Stimulated activated CD8-positive, alpha-beta memory T cell treated with anti-CD3 and anti-CD28 coated beads, Interleukin-4, amount 100 ng/mL, for 48 hours (primary cell): ENCODE results near the gene ANKRD26.

Source experiments
- DNase-seq: peaks from one replicate; pipeline ENCODE4 v3.0.0-alpha.2; 2020

Gene ANKRD26

DNA sequence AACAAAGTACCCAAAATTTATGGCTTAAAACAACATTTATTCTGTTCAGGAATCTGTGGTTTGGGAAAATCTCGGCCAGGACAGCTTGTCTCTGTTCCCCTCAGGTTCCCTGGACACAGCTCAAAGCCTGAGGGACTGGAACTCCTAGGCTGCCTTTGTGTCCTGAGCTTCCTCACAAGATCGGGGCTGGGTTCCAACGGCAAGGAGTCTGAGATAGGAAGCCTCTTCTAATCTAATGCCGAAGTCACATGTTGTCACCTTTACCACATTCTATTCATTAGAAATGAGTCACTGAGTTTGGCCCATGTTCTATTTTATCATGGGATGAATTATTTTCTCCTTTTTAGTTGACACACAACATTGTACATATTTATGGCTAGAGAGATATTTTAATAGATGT, 80.5 kb downstream of the ANKRD26 start:
- no peak for DNase-seq

DNA sequence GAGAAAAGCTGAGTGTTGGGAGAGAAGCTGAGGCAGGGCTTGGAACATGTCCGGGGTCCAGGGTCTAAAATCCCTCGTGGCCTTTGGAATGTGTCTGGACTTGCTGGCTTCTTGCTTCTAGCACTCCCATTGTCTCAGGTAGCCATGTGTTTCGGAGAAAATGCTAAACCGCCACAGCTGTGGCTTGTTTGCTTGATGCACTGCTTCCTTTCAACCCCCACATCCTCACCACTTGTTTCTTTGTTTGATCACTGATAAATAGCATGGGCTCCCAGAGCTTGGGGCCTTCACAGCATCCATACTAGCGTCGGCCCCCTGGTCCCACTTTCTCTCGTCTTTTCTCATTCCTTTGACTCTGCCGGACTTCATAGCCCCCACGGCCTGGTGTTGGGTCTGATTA, 102.7 kb downstream of the ANKRD26 start:
- no peak for DNase-seq

DNA sequence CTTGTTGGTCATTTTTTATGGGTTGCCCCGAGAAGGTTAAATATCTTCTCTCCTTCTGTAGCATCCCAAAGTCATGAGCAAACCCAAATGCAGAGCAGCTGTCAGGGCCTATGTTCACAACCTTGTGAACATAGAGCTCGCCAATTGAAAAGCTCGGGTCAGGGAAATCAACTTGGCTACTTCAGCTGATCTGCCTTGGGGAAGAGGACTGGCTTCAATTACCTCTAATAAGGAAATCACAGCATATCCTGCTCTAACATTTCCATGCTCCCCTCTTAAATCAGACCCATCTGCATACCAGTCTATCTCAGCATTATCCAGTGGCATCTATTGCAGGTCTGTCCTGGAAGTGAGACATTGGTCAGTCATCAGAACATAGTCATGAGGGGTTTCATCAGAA, 105.6 kb downstream of the ANKRD26 start:
- no peak for DNase-seq

DNA sequence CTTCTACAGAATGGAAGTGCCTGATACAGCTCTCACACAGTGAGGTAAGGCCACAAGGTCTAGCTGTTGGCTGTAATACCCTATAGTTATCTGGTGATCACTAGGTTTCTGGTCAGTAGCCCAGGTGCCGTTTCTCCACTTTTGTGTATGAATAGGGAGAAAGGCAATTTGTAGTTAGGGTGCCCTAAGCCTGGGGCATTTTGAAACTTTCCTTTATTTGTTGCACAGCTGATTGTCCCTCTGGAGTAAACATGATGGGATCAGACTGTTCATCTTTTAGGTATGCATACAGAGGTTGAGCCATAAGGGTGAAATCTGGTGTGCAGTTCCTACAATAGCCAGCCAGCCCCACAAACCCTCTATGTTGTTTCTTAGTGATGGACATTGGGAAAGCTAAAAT, 112.4 kb downstream of the ANKRD26 start:
- DNase-seq = no peak

DNA sequence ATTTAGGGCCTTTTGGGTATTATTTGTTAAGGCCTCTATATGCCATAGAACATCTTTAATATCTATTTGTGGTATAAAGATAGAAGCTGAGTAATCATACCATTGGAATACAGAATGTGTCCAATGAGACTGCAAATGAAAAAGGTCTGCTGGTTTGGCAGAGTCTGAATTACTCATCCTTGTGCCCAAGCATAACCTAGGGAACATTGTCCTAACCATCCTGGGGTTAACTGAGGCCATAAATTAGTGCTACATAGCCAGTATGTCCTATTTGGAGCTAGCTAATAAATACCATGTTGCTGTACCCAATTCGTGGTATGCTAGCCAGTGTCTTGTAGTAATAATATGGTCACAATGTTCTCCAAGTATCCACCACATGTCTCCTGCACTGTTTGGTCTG, 117.1 kb downstream of the ANKRD26 start:
- no peak for DNase-seq

DNA sequence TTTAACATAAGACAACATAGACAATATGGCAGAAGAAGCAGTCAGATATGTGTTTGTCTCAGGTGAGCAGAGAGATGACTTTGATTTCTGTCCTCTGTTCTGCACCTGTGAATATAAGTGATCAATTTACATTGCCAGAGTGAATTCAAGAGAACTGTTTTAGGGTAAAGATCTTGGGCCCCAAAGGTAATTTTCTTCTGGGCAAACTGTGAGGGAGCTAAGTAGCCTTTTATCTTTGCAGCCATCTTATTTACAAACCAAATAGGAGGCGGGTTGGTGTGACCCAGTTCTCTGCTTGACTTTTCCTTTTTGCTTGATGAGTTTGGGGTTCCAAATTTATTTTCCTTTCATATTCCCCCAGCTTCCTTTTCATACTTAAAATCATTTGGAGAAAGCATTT, 118.2 kb downstream of the ANKRD26 start:
- no peak for DNase-seq

DNA sequence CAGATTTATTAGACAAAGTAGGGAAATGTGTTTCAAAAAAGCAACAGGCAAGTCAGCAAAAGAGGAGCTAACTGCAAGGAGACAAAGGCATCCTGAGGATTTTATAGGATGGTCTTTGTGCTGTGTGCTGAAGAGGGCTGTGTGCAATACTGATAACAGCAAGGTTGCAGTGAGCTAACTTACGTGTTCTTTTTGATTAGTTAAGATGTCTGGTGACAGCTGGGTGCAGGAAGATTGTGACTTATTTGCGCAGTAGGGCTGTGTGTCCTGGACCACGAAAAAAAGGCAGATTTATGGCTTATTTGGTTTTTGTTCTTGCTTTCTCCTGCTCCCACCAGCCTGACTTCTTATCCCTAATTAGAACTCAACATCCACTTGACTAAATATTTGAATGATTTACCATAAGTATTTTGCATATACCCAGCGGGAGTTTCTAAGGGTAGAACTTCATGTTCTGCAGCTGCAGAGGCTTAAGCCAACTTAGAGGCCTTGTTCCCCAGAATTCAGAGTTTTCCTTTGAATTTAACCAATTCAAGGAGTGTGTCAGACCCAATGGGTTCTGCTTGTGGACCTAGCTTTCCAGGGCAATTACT, 119.0 kb downstream of the ANKRD26 start:
- DNase-seq = no peak

DNA sequence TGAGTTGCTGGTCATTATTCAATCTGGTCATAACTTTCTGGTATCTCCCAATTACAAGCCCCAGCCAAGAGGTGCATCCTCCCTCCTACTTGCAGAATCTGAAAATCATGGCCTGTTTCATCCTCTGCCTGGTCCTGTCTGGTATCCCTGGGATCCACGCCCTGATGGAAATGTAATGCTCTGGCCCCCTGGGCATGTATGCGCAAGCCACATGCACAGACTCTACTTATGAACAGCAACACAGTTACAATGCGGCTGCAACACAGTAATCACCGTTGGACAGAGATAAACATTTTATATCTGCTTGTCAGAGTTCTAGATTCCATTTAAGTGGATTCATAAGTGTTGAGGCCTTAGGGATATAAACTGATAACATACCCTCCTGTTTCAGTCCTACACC, 121.8 kb downstream of the ANKRD26 start:
- no peak for DNase-seq

DNA sequence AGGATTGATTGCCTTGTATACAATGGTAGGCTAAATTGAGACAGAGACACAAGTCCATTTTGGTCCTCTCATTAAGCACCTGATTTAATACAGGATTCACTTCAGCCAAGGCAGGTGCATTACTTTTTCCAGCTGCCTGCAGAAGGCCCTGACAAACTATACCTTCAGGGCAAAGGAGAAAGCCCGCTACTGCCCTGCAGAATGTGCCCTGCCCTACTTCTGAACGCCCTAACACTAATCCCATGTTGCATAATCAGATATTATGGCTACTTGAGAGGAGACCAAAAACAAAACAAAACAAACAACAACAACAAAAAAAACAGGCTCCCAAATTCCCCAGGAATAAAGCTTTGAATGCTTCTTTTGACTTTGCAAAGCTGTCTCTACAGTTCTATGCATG, 122.7 kb downstream of the ANKRD26 start:
- DNase-seq = no peak

DNA sequence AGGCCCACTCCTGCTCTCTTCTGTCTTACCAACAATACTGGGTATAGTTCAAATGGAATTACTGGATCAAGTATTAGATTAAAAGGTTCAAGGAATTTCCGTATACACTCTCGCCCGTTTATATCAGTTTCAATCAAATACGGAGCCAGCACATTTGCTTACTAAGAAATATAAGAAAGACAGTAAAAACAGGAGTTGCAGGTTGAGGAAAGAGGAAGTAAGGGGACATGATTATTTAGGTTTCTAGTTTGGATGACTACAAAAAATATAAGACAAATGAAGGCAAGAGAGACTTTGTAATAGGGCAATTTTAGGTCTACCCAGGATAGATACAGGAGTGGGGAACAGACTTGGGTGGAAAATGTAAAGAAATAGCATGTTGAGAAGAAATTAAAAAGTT, 129.6 kb downstream of the ANKRD26 start:
- DNase-seq = no peak

DNA sequence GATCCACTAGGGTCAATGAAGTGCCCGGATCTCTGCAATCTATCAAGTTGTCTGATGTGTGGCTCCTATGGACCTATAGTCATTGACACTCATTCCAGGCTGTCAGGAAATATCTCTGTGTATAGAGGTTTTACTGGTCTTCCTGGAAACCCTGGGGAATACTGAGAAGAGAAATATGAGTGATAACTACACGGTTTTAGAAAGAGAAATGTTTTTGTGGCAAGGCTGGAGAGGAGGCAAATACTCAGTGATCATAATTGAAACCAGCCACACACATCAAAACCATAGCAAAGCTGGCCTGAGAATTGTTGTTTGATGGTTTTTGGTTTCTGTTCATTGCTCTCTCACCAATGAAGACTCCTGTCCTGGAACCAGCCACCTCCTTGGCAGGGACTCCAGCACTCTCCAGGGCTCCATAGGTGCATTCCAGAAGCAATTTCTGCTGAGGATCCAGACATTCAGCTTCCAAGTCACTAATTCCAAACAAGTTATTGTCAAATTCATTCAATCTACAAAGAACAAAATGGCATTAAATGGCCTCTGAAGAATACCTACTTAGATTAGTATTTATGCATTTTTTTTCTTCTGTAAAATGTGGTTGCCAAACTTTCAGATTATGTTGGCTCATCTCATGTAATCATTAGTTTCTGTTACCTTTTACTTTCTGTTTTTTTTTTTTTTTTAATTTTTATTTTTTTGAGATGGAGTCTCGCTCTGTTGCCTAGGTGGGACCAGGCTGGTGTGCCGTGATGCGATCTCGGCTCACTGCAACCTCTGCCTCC, 131.0 kb downstream of the ANKRD26 start:
- no peak for DNase-seq

DNA sequence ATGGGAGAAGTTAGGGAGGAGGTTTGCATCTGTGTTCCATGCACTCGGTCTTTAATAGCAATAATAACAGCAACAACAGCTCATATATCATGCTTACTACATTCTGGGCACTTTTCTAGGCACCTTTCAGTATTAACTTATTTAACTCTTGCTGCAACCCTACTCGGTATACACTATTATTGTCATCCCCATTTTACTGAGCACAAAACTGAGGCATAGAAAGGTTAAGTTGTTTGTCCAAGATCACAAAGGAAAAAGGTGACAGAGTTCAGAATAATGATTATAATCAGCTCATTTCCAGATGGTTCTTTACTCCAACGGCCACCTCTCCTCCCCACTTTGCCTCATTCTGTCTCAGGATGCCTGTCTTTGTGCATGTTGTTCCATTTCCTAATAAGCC, 137.5 kb downstream of the ANKRD26 start:
- no peak for DNase-seq

DNA sequence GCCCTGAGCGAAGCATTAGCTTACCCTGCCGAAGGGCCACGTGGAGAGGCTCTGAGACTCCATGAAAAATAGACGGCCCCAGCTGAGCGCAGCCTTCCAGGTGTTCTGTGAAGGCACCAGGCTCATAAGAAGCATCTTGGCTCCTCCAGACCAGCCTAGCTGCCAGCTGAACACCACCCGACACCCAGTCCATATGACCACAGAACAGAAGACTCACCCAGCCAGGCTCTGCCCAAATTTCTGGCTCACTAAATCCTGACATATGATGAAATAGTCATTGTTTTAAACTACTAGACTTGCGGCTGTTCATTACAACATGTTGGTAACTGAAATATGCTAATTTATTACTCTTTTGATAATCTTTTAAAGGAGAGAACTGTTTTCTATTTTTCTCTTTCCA, 140.0 kb downstream of the ANKRD26 start:
- no peak for DNase-seq

DNA sequence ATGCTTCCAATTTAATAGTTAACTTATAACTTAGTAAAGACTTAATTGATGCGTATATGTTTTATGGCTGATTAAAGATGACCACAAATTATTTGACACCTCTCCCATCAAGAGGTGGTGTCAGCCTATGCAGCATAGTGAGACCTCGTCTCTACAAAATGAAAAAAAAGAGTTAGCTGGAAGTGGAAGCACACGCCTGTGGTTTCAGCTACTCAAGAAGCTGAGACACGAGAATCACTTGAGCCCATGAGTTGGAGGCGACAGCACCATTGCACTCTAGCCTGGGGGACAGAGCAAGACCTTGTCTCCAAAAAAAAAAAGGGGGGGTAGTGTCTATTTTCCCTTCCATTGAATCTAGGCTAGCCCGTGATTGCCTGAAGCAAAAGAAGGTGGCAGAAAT, 140.5 kb downstream of the ANKRD26 start:
- DNase-seq = no peak
